MG63 (cell line): Measurements from ENCODE around the gene FBXL7. TPM values are rescaled to one million over a fixed set of nuclear protein-coding genes. Genes with fewer than 3 reads are reported as not detected.
A peak's percentile ranks its signal among the peaks of the same experiment; 100 is the strongest.

Experiments
- DNase-seq: peaks from one replicate; pipeline ENCODE4 v3.0.0-alpha.2; 2020
- H3K27me3 ChIP-seq: fragments of 250-450 bp; sonication (Bioruptor Pico); 2 replicates; pipeline ENCODE4 v1.5.1; 2020; ENCODE audit warnings: mild to moderate bottlenecking, moderate library complexity
- H3K36me3 ChIP-seq: fragments of 250-450 bp; sonication (Bioruptor Pico); 2 replicates; pipeline ENCODE4 v1.5.1; 2020; ENCODE audit warnings: mild to moderate bottlenecking, moderate library complexity
- H3K4me3 ChIP-seq: fragments of 250-450 bp; sonication (Bioruptor Pico); 2 replicates; pipeline ENCODE4 v1.5.1; 2020; ENCODE audit warnings: mild to moderate bottlenecking, moderate library complexity
- H3K9me3 ChIP-seq: fragments of 250-450 bp; sonication (Bioruptor Pico); 2 replicates; pipeline ENCODE4 v1.5.1; 2020; ENCODE audit warnings: mild to moderate bottlenecking, moderate library complexity
- total RNA-seq: library from RNA; depleted of rRNA; stranded (reverse); fragments of >200 nt; shearing (Covaris generic); gene quantifications from 2 replicates; pipeline ENCODE4 v1.2.3, GENCODE V29; 2014; ENCODE audit warnings: low replicate concordance

FBXL7 gene
- total RNA-seq, 1 experiment from 2014 or later = 9.4 TPM

DNA sequence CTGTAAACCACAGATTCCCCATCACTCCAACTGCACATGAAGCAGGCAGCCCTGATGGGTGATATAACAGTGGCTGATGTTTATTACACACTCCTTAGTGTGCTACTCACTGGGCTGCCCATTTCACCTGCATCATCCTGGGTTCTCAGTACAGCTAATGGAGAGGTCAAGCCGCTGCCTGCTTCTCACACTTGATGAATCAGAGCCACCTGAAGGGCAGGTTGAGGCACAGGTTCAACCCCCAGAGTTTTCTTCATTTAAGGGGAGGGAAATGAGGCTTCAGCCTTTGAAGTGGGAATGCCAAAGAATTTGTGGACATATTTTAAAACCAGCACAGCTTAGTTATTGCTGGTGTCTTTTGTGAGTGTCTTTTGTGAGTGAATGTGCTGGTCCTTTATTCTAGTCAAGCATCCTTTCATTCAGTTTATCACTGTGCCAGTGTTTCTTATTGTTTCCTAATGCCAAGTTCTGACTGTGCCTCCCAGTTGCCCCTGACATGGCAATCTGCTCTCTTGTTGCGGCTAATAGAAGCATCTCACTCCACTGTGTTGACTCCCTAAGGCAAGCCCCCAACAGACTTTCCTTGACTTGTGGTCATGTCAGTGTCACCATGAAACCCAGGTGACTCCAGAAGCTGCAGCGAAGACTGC, 109.2 kb downstream of the FBXL7 start:
- Histone ChIP-seq H3K27me3 (no peaks in the 10 kb centered on the region), H3K9me3 (no peaks in the 10 kb centered on the region), H3K36me3 (peaks cover 5% of the 10 kb centered on the region), H3K4me3 (no peak overlapping the region)
- DNase-seq = no peak

DNA sequence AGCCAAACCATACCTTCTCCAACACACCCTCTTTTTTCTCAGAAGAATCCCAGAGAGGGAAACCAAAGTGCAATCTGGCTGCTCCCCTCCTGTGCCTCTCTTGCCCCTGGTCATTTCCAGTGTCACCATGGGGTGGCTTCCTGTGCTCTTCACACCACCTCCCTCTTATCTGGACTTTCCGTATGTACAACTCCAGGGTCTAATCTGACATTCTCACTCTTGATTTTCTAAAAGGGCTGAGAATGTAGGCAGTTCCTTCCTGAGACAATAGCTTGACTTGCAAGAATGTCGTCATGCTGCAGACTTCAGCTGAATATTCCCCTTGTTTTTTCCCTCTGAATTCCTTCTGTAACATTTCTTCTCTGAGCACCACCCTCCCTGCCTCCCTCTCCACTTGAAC, 110.2 kb downstream of the FBXL7 start:
- H3K4me3 ChIP-seq = no peak overlapping the region
- H3K27me3 ChIP-seq = no peaks in the 10 kb centered on the region
- no peak for DNase-seq
- peaks cover 2% of the 10 kb centered on the region for H3K36me3 ChIP-seq
- H3K9me3 ChIP-seq = no peaks in the 10 kb centered on the region

DNA sequence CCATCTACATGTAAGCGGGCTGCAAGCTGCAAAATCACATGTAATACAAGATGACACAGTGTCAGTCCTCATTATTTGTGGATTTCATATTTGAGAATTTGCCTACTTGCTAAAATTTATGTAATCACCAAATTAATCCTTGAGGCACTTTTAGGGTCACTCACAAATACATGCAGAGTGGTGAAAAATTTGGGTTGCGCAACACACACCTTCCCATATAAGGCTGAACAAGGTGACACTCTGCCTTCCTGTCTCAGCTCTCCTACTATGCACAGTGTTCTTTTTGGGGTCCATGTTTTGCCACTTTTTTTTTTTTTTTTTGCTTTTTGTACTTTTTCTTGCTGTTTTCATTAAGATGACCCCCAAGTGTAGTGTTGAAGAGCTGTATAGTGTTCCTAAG, 111.0 kb downstream of the FBXL7 start:
- H3K9me3 ChIP-seq = no peaks in the 10 kb centered on the region
- no peak for DNase-seq
- no peak overlapping the region for H3K4me3 ChIP-seq
- no peaks in the 10 kb centered on the region for H3K27me3 ChIP-seq
- H3K36me3 ChIP-seq = no peaks in the 10 kb centered on the region

DNA sequence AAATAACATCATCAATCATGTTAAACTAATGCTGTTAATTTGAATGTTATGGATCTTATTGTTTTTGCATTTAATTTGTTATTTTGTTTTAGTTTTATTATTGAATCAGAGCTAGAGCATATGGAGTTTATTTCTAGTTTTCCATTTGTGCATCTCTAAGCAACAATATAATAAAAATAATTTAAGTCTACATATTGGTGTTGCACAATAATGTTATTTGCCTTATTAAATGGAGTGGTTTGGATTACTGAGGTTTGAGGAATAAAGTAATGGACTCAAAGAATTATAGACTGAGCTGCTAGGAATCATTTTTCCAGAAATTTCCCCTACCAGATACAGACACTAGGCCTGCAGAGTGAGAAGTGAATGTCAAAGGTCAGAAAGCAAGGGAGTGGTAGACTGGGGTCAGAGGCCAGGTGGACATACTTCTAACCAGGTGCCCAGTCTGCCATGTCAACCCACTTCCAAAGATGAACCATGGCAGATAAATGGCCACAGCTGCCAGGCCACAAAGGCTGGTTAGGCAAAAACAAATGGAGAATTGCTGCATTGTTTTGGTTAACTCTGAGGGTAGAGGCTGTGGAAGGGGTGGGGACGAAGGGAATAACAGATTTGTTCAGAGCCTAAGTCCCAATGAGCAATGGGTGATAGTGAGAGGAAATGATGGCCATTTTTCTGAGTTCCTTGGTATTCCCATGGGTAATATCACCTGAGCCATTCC, 113.1 kb downstream of the FBXL7 start:
- no peak overlapping the region for H3K4me3 ChIP-seq

DNA sequence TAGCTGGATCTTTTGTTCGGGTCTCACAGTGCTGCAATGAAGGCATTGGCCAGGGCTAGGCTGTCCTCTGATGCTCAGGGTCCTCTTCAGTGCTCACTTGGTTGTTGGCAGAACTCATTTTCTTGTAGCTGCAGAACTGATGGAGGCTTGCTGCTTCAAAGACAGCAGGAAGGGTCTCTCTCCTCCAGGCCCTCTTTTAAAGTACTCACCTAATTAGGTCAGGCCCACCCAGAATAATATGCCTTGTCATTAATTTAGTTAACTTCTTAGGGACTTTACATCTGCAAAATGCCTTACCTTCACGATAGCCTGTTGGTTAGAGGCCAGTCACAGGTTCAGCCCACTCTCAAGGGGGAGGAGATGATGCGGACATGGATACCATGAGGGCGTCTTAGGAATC, 114.7 kb downstream of the FBXL7 start:
- H3K27me3 ChIP-seq = no peaks in the 10 kb centered on the region
- DNase-seq = no peak
- no peaks in the 10 kb centered on the region for H3K9me3 ChIP-seq
- no peaks in the 10 kb centered on the region for H3K36me3 ChIP-seq
- H3K4me3 ChIP-seq = no peak overlapping the region

More for the DNA sequence above, 113.1 kb downstream of the FBXL7 start:
- H3K9me3 ChIP-seq = no peaks in the 10 kb centered on the region
- no peaks in the 10 kb centered on the region for H3K36me3 ChIP-seq
- DNase-seq = no peak
- H3K27me3 ChIP-seq = no peaks in the 10 kb centered on the region

DNA sequence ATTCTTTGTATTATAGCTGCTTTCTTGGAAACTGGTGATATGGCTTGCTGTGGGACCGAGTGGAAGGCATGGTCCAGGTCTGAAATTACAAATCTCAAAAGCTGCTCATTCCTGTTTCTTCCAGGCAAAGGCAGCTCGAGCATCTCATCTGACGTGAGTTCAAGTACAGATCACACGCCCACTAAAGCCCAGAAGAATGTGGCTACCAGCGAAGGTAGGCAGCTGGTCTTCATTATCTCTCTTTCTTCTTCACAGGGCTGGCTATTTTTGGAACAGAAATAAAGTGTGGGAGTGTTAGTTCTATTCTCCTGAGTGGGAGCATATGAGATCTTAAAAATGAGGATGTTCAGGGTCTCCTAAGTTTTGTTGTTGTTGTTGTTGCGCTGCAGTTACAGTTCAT, 115.9 kb downstream of the FBXL7 start:
- no peak for DNase-seq
- H3K9me3 ChIP-seq = no peaks in the 10 kb centered on the region
- no peak overlapping the region for H3K4me3 ChIP-seq
- H3K36me3 ChIP-seq = no peaks in the 10 kb centered on the region
- H3K27me3 ChIP-seq = no peaks in the 10 kb centered on the region

DNA sequence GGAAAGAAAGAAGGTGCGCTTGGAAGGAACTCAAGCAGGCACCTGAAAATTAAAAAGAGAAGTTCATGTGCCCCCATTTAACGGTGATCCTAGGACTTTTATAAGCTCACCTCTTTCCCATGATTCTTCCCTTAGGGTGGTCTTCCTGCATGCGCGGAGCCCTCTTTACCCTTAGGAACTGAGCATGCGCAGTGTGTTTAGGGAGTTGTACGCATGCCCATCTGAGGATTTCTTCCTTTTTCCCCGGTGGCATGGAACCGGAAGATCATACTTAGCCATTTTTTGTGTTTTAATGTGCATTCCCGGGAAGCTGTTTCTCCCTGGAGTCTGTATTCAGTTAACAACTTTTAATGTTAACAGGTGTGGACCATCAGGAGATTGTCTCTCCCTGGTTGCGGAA, 119.0 kb downstream of the FBXL7 start:
- Histone ChIP-seq H3K9me3 (no peaks in the 10 kb centered on the region), H3K36me3 (0 out of 2 replicates have a peak, but pooled peaks cover 2% of the 10 kb centered on the region), H3K27me3 (no peaks in the 10 kb centered on the region), H3K4me3 (no peak overlapping the region)
- DNase-seq = no peak

DNA sequence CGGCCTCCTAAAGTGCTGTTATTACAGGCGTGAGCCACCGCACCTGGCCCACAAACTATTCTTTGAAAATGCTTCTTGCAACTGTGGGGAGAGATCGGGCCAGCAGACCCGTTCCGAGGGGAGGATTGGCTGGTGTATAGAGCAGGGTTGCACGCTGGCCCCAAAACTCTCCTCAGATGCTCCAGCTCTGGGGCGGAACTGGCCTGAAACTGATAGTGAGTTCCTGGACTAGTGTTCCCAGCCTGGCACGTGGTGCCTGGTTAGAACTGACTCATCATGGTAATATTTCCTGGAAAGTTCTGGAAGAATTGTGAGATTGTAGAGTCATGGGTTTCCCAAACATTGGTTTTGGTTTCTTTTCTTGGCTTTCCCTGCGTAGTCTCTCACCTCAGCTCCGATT, 120.5 kb downstream of the FBXL7 start:
- Histone ChIP-seq H3K4me3 (peak overlapping the region; percentile 26), H3K27me3 (no peaks in the 10 kb centered on the region)
- peak; percentile 87 for DNase-seq

DNA sequence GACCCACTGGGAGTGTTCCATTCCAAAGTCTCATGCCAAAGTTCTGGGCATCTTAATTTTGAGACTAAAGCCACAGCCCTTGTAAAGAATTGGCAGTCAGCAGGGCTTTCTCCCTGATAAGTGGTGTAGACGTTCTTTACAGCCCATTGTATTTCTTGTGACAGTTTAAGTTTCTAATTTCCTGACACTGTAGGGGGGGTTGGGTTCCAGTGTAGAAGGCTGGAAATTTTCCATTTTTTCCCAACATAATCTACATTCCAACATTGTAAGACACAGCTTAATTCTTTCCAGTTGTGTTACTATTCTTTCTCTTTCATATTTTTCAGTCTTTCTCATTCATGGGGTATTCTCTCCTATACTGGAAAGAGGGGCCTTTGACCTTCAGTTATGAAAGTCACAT, 121.1 kb downstream of the FBXL7 start:
- no peak for DNase-seq
- H3K27me3 ChIP-seq = no peaks in the 10 kb centered on the region
- no peaks in the 10 kb centered on the region for H3K9me3 ChIP-seq
- H3K4me3 ChIP-seq = peak overlapping the region; percentile 26
- H3K36me3 ChIP-seq = 0 out of 2 replicates have a peak, but pooled peaks cover 2% of the 10 kb centered on the region

More for the DNA sequence above, 120.5 kb downstream of the FBXL7 start:
- Histone ChIP-seq H3K9me3 (no peaks in the 10 kb centered on the region), H3K36me3 (0 out of 2 replicates have a peak, but pooled peaks cover 2% of the 10 kb centered on the region)

DNA sequence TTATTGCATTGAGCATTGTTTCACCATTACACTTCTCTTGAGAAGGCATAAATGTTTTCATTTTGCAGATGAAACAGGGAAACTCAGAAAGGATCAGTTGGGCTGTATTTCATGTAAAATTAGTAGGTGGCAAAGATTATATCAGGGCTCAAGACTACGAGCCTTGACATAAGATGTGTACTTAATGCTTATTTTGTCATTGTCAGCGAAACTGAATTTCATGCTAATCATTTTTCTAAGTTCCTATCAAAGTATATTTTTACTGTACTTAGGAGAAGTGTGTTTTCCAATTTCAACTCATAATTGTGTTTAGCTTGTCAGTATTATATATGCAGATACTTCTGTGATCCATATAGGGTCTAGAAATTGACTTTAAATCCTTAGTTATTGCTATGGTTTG, 123.8 kb downstream of the FBXL7 start:
- Histone ChIP-seq H3K9me3 (no peaks in the 10 kb centered on the region), H3K27me3 (no peaks in the 10 kb centered on the region), H3K36me3 (0 out of 2 replicates have a peak, but pooled peaks cover 2% of the 10 kb centered on the region), H3K4me3 (no peak overlapping the region)
- no peak for DNase-seq

DNA sequence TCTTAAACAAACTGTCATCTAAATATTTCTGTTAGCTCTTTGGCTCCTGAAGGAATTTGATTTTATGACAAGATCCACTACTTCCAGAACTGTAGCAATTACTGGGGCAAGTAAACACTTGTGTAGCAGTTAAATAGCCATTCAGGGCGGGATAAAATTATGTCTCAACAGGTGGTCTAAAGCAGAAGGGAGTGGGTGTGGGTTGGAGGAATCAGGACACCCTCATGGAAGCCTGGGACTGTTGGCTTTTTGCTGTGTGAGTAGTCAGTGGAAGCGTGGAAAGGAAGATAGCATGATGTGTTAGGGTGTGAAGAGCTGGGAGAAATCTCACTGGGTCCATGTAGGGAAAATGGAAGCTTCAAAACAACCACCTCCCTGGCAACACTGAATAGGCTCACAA, 127.1 kb downstream of the FBXL7 start:
- Histone ChIP-seq H3K9me3 (no peaks in the 10 kb centered on the region), H3K36me3 (0 out of 2 replicates have a peak, but pooled peaks cover 2% of the 10 kb centered on the region), H3K27me3 (no peaks in the 10 kb centered on the region), H3K4me3 (no peak overlapping the region)
- no peak for DNase-seq

DNA sequence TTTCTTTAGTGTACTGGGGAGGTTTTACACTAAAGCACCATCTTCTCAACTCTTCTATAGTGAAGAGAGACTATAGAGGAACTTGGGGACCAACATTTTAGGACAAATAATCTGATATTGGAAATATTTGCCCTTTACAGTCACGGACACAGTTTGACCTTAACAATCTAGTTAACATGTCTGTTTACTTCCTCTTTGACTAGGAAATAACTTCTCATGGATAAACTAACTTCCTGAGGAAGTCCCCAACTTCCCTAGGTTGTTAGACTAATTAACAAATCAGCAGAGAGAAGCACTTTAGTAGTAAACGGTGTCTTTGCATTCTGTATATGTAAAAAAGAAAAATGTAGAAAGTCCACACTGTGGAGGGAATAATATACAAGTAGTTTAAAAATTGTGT, 127.7 kb downstream of the FBXL7 start:
- no peaks in the 10 kb centered on the region for H3K9me3 ChIP-seq
- H3K27me3 ChIP-seq = no peaks in the 10 kb centered on the region
- H3K36me3 ChIP-seq = no peaks in the 10 kb centered on the region; the same call in 1 of the 2 replicates
- H3K4me3 ChIP-seq = no peak overlapping the region
- DNase-seq = no peak

DNA sequence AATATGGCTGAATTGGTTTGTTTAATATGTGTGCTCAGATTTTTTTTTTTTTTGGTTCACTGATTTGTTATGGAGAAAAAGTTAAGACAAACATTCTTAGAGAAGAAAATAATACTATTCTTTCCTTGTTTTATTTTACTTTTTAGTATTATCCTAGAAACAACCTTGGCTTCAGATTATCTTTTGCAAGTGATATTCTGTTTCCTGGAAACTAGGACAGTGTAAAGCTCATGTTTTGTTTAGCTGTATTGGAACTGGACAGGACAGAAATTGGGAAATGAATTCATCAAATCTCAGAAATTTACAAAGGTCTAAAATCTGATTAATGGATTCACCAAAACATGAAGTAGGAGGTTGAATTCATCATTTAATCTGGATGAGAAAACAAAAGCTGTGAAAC, 130.5 kb downstream of the FBXL7 start:
- DNase-seq = no peak
- H3K4me3 ChIP-seq = no peak overlapping the region
- no peaks in the 10 kb centered on the region for H3K9me3 ChIP-seq
- no peaks in the 10 kb centered on the region; the same call in 1 of the 2 replicates for H3K36me3 ChIP-seq
- H3K27me3 ChIP-seq = no peaks in the 10 kb centered on the region

DNA sequence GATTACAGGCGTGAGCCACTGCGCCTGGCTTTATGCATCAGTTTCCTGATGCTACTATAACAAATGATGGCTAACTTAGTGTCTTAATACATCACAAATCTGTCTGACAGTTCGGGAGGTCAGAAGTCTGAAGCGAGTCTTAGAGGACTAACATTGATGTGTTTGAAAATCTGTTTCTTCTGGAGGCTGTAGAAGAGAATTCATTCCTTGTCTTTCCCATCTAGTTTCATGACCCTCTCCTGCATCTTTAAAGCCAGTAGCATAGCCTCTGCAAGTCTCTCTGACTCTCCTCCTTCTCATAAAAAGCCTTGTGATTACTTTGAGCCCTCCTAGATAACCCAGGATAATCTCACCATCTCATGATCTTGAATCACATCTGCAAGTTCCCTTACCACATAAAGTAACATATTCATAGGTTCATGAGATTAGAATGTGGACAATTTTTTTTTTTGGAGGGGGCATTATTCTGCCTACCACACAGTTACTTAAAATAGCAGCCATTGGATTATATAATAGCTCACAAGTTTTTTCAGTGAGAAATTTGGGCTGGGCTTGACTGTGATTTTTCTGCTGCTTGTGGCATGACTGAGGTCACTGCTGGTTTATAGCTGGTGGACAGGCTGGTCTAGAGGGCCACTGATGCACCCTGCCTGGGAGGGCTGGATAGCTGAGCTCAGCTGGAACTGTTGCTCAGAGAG, 134.8 kb downstream of the FBXL7 start:
- no peak for DNase-seq
- Histone ChIP-seq H3K4me3 (no peak overlapping the region), H3K36me3 (peaks cover 2% of the 10 kb centered on the region; the same call in 1 of the 2 replicates), H3K9me3 (no peaks in the 10 kb centered on the region; the same call in 1 of the 2 replicates), H3K27me3 (no peaks in the 10 kb centered on the region)

DNA sequence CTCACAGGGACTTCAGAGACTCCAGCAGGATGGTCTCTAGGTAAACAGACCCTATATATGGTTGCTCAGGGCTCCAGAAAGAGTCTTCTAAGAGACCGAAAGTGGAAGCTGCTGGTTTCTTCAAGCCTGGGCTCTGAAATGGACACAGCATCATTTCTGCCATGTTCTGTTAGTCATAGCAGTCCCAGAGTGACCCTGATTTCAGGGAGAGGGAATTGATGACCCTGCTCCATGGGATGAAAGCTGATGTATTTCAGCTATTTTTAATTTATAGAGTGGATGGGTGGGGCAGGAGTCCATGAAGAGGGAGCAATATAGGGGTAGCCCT, 135.3 kb downstream of the FBXL7 start:
- Histone ChIP-seq H3K36me3 (peaks cover 2% of the 10 kb centered on the region; the same call in 1 of the 2 replicates), H3K9me3 (no peaks in the 10 kb centered on the region; the same call in 1 of the 2 replicates), H3K27me3 (no peaks in the 10 kb centered on the region), H3K4me3 (no peak overlapping the region)
- DNase-seq = no peak

DNA sequence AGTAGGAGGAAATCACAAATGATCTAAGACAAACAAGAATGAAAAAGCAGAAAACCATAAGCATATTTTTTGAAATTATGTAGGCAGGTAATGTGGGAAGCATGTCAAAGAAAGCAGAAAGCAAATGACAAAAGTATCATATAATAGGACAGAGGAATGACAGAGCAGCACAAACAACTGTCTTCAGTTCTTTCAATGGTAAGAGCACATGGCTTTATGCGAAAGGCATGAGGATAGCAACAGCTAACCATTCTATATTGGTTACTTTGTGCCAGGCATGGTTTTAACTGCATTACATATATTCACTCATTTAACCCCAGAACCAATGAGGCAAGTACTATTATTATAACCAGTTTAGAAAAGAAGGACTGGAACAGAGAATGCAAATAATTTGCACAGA, 137.4 kb downstream of the FBXL7 start:
- no peak for DNase-seq
- H3K27me3 ChIP-seq = no peaks in the 10 kb centered on the region
- H3K36me3 ChIP-seq = peaks cover 2% of the 10 kb centered on the region; the same call in 1 of the 2 replicates
- H3K9me3 ChIP-seq = no peaks in the 10 kb centered on the region; the same call in 1 of the 2 replicates
- H3K4me3 ChIP-seq = no peak overlapping the region

DNA sequence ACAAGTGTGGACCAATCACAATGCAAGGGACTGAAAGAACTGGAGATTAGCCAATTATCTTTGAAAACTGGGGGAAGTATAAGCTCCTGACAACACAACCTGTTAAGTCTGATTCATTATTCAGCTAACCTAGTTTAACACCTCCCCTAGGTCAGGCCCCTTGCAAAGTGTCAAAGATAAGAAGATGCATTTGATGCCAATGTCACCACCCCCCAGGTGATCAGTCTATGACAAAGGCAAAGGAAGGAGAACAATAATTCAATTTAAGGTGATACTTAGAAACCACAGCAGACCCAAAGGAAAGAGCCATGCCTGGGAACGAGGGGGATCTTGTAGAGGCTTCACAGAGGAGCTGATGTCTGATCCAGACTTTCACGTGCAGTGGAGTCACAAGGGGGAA, 137.9 kb downstream of the FBXL7 start:
- no peak overlapping the region for H3K4me3 ChIP-seq

More for the DNA sequence above, 137.9 kb downstream of the FBXL7 start:
- H3K36me3 ChIP-seq = peaks cover 2% of the 10 kb centered on the region; the same call in 1 of the 2 replicates
- DNase-seq = no peak
- H3K27me3 ChIP-seq = no peaks in the 10 kb centered on the region
- no peaks in the 10 kb centered on the region; the same call in 1 of the 2 replicates for H3K9me3 ChIP-seq
